Suprapubic skin (tissue), 4 donors: Measurements from ENCODE around the gene CRY2.

Experiments
- EP300 ChIP-seq: sonication (generic); formaldehyde crosslinking; IDR thresholded peaks from one replicate; pipeline ENCODE4 v1.6.1; 2017; ENCODE audit warnings: antibody characterized with exemption
- POLR2A ChIP-seq, 2 donors: fragments of 450-650 bp; IDR thresholded peaks; one replicate each; pipeline ENCODE4 v1.6.1; 2017; ENCODE audit warnings: antibody characterized with exemption in 2 of 2, mild to moderate bottlenecking in 2 of 2, moderate library complexity in 2 of 2
- POLR2AphosphoS5 ChIP-seq, 3 donors: sonication (generic); formaldehyde crosslinking; IDR thresholded peaks; one replicate each; pipeline ENCODE4 v1.6.1; 2017; ENCODE audit warnings: antibody characterized with exemption in 3 of 3
- TF ChIP-seq, protein P1 (sequence below), 2 donors: fragments of 200-600 bp in 1 of 2; fragments of 450-650 bp in 1 of 2; sonication (generic) in 1 of 2; IDR thresholded peaks; one replicate each; pipeline ENCODE4 v1.5.1; 2016 to 2019; ENCODE audit warnings: antibody characterized with exemption in 2 of 2, mild to moderate bottlenecking in 1 of 2, moderate library complexity in 1 of 2

DNA sequence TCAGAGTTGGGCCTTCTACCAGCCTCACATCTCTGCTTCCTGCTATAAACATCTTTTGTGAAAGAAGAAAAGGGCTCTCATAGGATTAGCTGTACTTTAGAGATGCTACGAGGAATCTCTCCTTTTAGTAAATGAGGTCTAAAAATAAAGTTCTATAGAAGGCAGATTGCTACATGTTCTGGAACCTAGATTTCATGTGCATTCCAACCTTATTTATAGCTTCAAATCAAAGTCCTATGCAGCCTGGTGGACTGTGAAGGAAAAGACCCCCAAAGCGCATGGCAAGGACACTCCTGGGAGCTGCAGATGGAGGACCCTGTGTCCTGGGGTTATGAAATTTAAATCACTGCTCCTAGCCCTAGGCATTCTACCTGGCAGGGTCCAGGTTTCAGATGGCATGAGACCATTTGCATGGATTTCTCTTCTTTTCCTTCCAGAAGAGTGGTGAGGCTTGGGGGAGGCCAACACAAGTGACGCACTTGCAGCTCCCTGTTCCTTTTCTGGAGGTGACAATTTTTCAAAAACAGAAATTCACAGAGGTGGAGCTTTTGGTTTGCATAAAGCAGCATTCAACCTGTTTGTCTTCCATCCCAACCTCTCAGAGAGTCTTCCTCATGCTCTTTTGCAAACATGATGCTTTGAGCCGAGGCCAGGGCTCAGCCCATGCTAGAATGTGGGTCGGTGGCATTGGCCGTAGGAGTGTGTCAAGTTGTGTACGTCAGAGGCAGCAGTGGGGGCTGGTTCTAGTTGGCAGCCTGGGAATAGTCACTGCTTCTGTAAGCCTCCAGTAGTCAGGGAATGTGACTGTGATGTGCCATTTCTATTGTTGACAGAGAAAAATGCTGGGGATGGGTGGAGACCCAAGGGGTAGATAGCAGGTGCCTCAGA, 6.3 kb downstream of the CRY2 start:
- TF ChIP-seq, protein P1, sequence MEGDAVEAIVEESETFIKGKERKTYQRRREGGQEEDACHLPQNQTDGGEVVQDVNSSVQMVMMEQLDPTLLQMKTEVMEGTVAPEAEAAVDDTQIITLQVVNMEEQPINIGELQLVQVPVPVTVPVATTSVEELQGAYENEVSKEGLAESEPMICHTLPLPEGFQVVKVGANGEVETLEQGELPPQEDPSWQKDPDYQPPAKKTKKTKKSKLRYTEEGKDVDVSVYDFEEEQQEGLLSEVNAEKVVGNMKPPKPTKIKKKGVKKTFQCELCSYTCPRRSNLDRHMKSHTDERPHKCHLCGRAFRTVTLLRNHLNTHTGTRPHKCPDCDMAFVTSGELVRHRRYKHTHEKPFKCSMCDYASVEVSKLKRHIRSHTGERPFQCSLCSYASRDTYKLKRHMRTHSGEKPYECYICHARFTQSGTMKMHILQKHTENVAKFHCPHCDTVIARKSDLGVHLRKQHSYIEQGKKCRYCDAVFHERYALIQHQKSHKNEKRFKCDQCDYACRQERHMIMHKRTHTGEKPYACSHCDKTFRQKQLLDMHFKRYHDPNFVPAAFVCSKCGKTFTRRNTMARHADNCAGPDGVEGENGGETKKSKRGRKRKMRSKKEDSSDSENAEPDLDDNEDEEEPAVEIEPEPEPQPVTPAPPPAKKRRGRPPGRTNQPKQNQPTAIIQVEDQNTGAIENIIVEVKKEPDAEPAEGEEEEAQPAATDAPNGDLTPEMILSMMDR (IDR thresholded peaks at IDR 0.05) = no peak
- no peak for TF ChIP-seq POLR2A (IDR thresholded peaks at IDR 0.05)
- no peak for TF ChIP-seq POLR2AphosphoS5 (IDR thresholded peaks at IDR 0.05)
- no peak for TF ChIP-seq EP300
